SK-N-SH (cell line): ENCODE results near the gene TMEM198.

Experiments used
- CTCF ChIP-seq: fragments of 200-600 bp; sonication (generic); IDR thresholded peaks from 2 replicates; pipeline ENCODE4 v1.6.1; 2017; ENCODE audit warnings: antibody characterized with exemption, mild to moderate bottlenecking, moderate library complexity
- ELF1 ChIP-seq: IDR thresholded peaks from 2 replicates; pipeline ENCODE4 v1.4.0; 2012
- EP300 ChIP-seq, 2 experiments: IDR thresholded peaks; 2 replicates each; pipeline versions ENCODE4 v1.4.0 to v1.6.1; 2012; ENCODE audit warnings: borderline replicate concordance in 1 of 2, low read depth in 1 of 2, low read length in 1 of 2
- EZH2phosphoT487 ChIP-seq: fragments of 200-600 bp; sonication (generic); IDR thresholded peaks from 2 replicates; pipeline ENCODE4 v1.6.1; 2017; ENCODE audit warnings: low read depth, mixed run types, mild to moderate bottlenecking, antibody characterized with exemption, moderate library complexity, borderline replicate concordance
- FOXM1 ChIP-seq: IDR thresholded peaks from 2 replicates; pipeline ENCODE4 v1.4.0; 2012; ENCODE audit warnings: low read depth, mild to moderate bottlenecking
- POLR2AphosphoS5 ChIP-seq: IDR thresholded peaks from 2 replicates; pipeline ENCODE4 v1.6.1; 2012; ENCODE audit warnings: low read depth, low read length
- RCOR1 ChIP-seq: fragments of 150-350 bp; IDR thresholded peaks from 2 replicates; pipeline ENCODE4 v1.6.1; 2017; ENCODE audit warnings: antibody characterized with exemption, low read length
- SIN3A ChIP-seq: IDR thresholded peaks from 2 replicates; pipeline ENCODE4 v1.6.1; 2012; ENCODE audit warnings: low read depth, mild to moderate bottlenecking, low read length, moderate library complexity, borderline replicate concordance
- SMC3 ChIP-seq: IDR thresholded peaks from 2 replicates; pipeline ENCODE4 v1.6.1; 2012; ENCODE audit warnings: low read depth, low read length, improper control_type of control experiment
- YY1 ChIP-seq: IDR thresholded peaks from 2 replicates; pipeline ENCODE4 v1.4.0; 2012; ENCODE audit warnings: low read depth, mild to moderate bottlenecking
- TF ChIP-seq, protein P1 (sequence below): IDR thresholded peaks from 2 replicates; pipeline ENCODE4 v1.4.0; 2012; ENCODE audit warnings: low read depth, borderline replicate concordance

- TF ChIP-seq EP300 (IDR thresholded peaks at IDR 0.05; ENCODE audit: borderline replicate concordance in 1 of 2, low read depth in 1 of 2, low read length in 1 of 2) (no peak), CTCF (peak; percentile 70), YY1 (no peak), EZH2phosphoT487 (no peak), RCOR1 (no peak), ELF1 (no peak), SMC3 (0 out of 2 replicates have a peak, but pooled peaks have one; percentile 9), POLR2AphosphoS5 (no peak), FOXM1 (no peak), SIN3A (no peak)
- TF ChIP-seq, protein P1, sequence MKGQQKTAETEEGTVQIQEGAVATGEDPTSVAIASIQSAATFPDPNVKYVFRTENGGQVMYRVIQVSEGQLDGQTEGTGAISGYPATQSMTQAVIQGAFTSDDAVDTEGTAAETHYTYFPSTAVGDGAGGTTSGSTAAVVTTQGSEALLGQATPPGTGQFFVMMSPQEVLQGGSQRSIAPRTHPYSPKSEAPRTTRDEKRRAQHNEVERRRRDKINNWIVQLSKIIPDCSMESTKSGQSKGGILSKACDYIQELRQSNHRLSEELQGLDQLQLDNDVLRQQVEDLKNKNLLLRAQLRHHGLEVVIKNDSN, result no peak
Measured at GRCh38 chr2:219560037-219560892, 16.4 kb downstream of the TMEM198 start.
